Activated naive CD4-positive, alpha-beta T cell treated with anti-CD3 and anti-CD28 coated beads, Interleukin-2, amount 50 U/mL, for 24 hours (primary cell): Measurements from ENCODE around the gene KLHL26.
A peak's percentile ranks its signal among the peaks of the same experiment; 100 is the strongest.

Source experiments
- H3K27ac Mint-ChIP-seq: one replicate; pipeline ENCODE4 v1.8.0; 2021; ENCODE audit warnings: mild to moderate bottlenecking, mixed read lengths
- H3K27me3 Mint-ChIP-seq: one replicate; pipeline ENCODE4 v1.8.0; 2021; ENCODE audit warnings: mixed read lengths
- H3K36me3 Mint-ChIP-seq: one replicate; pipeline ENCODE4 v1.8.0; 2021; ENCODE audit warnings: mixed read lengths
- H3K4me1 Mint-ChIP-seq: one replicate; pipeline ENCODE4 v1.8.0; 2021; ENCODE audit warnings: mixed read lengths
- H3K4me3 Mint-ChIP-seq: one replicate; pipeline ENCODE4 v1.8.0; 2021; ENCODE audit warnings: mild to moderate bottlenecking, mixed read lengths
- H3K9me3 Mint-ChIP-seq: one replicate; pipeline ENCODE4 v1.8.0; 2021; ENCODE audit warnings: mixed read lengths

KLHL26 gene

GRCh38 chr19:18660939-18661670 lies 24.3 kb downstream of the KLHL26 start:
- Mint-ChIP-seq H3K27ac (no peak overlapping the region), H3K9me3 (no peaks in the 10 kb centered on the region), H3K36me3 (no peaks in the 10 kb centered on the region), H3K4me3 (no peak overlapping the region), H3K27me3 (no peaks in the 10 kb centered on the region), H3K4me1 (peaks cover 35% of the 10 kb centered on the region)

- Mint-ChIP-seq H3K27ac (no peak overlapping the region), H3K27me3 (no peaks in the 10 kb centered on the region), H3K4me3 (no peak overlapping the region), H3K4me1 (peaks cover 26% of the 10 kb centered on the region), H3K36me3 (no peaks in the 10 kb centered on the region), H3K9me3 (no peaks in the 10 kb centered on the region)
Measured at GRCh38 chr19:18662972-18663732, 26.3 kb downstream of the KLHL26 start.

- Mint-ChIP-seq H3K36me3 (no peaks in the 10 kb centered on the region), H3K4me1 (peaks cover 17% of the 10 kb centered on the region), H3K4me3 (no peak overlapping the region), H3K27ac (no peak overlapping the region), H3K9me3 (no peaks in the 10 kb centered on the region), H3K27me3 (no peaks in the 10 kb centered on the region)
Measured at GRCh38 chr19:18663940-18664530, 27.2 kb downstream of the KLHL26 start.

GRCh38 chr19:18665771-18666202 lies 29.0 kb downstream of the KLHL26 start:
- H3K36me3 Mint-ChIP-seq, result no peaks in the 10 kb centered on the region
- peaks cover 14% of the 10 kb centered on the region for H3K4me1 Mint-ChIP-seq
- no peak overlapping the region for H3K27ac Mint-ChIP-seq
- H3K27me3 Mint-ChIP-seq, result no peaks in the 10 kb centered on the region
- no peak overlapping the region for H3K4me3 Mint-ChIP-seq
- no peaks in the 10 kb centered on the region for H3K9me3 Mint-ChIP-seq

- H3K27me3 Mint-ChIP-seq, result no peaks in the 10 kb centered on the region
Measured at GRCh38 chr19:18666317-18666716, 29.5 kb downstream of the KLHL26 start.

GRCh38 chr19:18666784-18667183 lies 30.0 kb downstream of the KLHL26 start:
- H3K36me3 Mint-ChIP-seq, result no peaks in the 10 kb centered on the region
- H3K9me3 Mint-ChIP-seq, result no peaks in the 10 kb centered on the region
- H3K27me3 Mint-ChIP-seq, result no peaks in the 10 kb centered on the region
- H3K4me3 Mint-ChIP-seq, result no peak overlapping the region
- peaks cover 14% of the 10 kb centered on the region for H3K4me1 Mint-ChIP-seq
- H3K27ac Mint-ChIP-seq, result no peak overlapping the region

More at GRCh38 chr19:18666317-18666716, 29.5 kb downstream of the KLHL26 start:
- Mint-ChIP-seq H3K36me3 (no peaks in the 10 kb centered on the region), H3K4me1 (peaks cover 14% of the 10 kb centered on the region), H3K4me3 (no peak overlapping the region), H3K9me3 (no peaks in the 10 kb centered on the region), H3K27ac (no peak overlapping the region)

- Mint-ChIP-seq H3K27ac (no peak overlapping the region), H3K27me3 (no peaks in the 10 kb centered on the region), H3K9me3 (no peaks in the 10 kb centered on the region), H3K4me3 (no peak overlapping the region), H3K4me1 (peaks cover 14% of the 10 kb centered on the region), H3K36me3 (no peaks in the 10 kb centered on the region)
Measured at GRCh38 chr19:18667531-18668251, 30.9 kb downstream of the KLHL26 start.

GRCh38 chr19:18668252-18668631 lies 31.4 kb downstream of the KLHL26 start:
- Mint-ChIP-seq H3K27ac (no peak overlapping the region), H3K4me3 (no peak overlapping the region), H3K9me3 (no peaks in the 10 kb centered on the region), H3K4me1 (peaks cover 9% of the 10 kb centered on the region), H3K36me3 (no peaks in the 10 kb centered on the region), H3K27me3 (no peaks in the 10 kb centered on the region)

- H3K4me3 Mint-ChIP-seq, result no peak overlapping the region
- no peaks in the 10 kb centered on the region for H3K9me3 Mint-ChIP-seq
- H3K36me3 Mint-ChIP-seq, result no peaks in the 10 kb centered on the region
- no peak overlapping the region for H3K27ac Mint-ChIP-seq
- no peaks in the 10 kb centered on the region for H3K27me3 Mint-ChIP-seq
- peaks cover 4% of the 10 kb centered on the region for H3K4me1 Mint-ChIP-seq
Measured at GRCh38 chr19:18668744-18669523, 32.1 kb downstream of the KLHL26 start.

- Mint-ChIP-seq H3K9me3 (no peaks in the 10 kb centered on the region), H3K4me1 (no peaks in the 10 kb centered on the region), H3K36me3 (no peaks in the 10 kb centered on the region), H3K27ac (no peak overlapping the region), H3K27me3 (no peaks in the 10 kb centered on the region), H3K4me3 (no peak overlapping the region)
Measured at GRCh38 chr19:18669524-18669817, 32.6 kb downstream of the KLHL26 start.

- Mint-ChIP-seq H3K36me3 (no peaks in the 10 kb centered on the region), H3K9me3 (no peaks in the 10 kb centered on the region), H3K27ac (peak overlapping the region; percentile 57), H3K27me3 (no peaks in the 10 kb centered on the region), H3K4me3 (no peak overlapping the region), H3K4me1 (no peaks in the 10 kb centered on the region)
Measured at GRCh38 chr19:18669883-18670282, 33.1 kb downstream of the KLHL26 start.

GRCh38 chr19:18670312-18670711 lies 33.5 kb downstream of the KLHL26 start:
- Mint-ChIP-seq H3K27me3 (no peaks in the 10 kb centered on the region), H3K36me3 (no peaks in the 10 kb centered on the region), H3K9me3 (no peaks in the 10 kb centered on the region), H3K4me3 (no peak overlapping the region), H3K27ac (no peak overlapping the region), H3K4me1 (no peaks in the 10 kb centered on the region)

- Mint-ChIP-seq H3K4me1 (no peaks in the 10 kb centered on the region), H3K27me3 (no peaks in the 10 kb centered on the region), H3K4me3 (no peak overlapping the region), H3K36me3 (no peaks in the 10 kb centered on the region), H3K9me3 (no peaks in the 10 kb centered on the region), H3K27ac (no peak overlapping the region)
Measured at GRCh38 chr19:18671303-18672043, 34.6 kb downstream of the KLHL26 start.

GRCh38 chr19:18672044-18672451 lies 35.2 kb downstream of the KLHL26 start:
- no peaks in the 10 kb centered on the region for H3K4me1 Mint-ChIP-seq
- H3K27me3 Mint-ChIP-seq, result no peaks in the 10 kb centered on the region
- H3K9me3 Mint-ChIP-seq, result no peaks in the 10 kb centered on the region
- H3K36me3 Mint-ChIP-seq, result no peaks in the 10 kb centered on the region
- no peak overlapping the region for H3K27ac Mint-ChIP-seq
- H3K4me3 Mint-ChIP-seq, result no peak overlapping the region
